ENCODE data around the gene FEN1.

- TF ChIP-seq, protein P1, sequence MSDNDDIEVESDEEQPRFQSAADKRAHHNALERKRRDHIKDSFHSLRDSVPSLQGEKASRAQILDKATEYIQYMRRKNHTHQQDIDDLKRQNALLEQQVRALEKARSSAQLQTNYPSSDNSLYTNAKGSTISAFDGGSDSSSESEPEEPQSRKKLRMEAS (IDR thresholded peaks at IDR 0.05; ENCODE audit: low read depth, low read length) = no peak
- TF ChIP-seq, protein P2, sequence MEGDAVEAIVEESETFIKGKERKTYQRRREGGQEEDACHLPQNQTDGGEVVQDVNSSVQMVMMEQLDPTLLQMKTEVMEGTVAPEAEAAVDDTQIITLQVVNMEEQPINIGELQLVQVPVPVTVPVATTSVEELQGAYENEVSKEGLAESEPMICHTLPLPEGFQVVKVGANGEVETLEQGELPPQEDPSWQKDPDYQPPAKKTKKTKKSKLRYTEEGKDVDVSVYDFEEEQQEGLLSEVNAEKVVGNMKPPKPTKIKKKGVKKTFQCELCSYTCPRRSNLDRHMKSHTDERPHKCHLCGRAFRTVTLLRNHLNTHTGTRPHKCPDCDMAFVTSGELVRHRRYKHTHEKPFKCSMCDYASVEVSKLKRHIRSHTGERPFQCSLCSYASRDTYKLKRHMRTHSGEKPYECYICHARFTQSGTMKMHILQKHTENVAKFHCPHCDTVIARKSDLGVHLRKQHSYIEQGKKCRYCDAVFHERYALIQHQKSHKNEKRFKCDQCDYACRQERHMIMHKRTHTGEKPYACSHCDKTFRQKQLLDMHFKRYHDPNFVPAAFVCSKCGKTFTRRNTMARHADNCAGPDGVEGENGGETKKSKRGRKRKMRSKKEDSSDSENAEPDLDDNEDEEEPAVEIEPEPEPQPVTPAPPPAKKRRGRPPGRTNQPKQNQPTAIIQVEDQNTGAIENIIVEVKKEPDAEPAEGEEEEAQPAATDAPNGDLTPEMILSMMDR (IDR thresholded peaks at IDR 0.05; ENCODE audit: low read depth, low read length) = no peak
- TF ChIP-seq POLR2A (IDR thresholded peaks at IDR 0.05; ENCODE audit: extremely low read depth, insufficient read length) (no peak), MYC (IDR thresholded peaks at IDR 0.05; ENCODE audit: low read depth, low read length) (no peak)
These were observed 24.9 kb downstream of the FEN1 start for GRCh38 chr11:61817471-61818202.

All from NB4 (cell line).